Measurements from ENCODE around the gene ANKLE1.

The ANKLE1 gene

DNA sequence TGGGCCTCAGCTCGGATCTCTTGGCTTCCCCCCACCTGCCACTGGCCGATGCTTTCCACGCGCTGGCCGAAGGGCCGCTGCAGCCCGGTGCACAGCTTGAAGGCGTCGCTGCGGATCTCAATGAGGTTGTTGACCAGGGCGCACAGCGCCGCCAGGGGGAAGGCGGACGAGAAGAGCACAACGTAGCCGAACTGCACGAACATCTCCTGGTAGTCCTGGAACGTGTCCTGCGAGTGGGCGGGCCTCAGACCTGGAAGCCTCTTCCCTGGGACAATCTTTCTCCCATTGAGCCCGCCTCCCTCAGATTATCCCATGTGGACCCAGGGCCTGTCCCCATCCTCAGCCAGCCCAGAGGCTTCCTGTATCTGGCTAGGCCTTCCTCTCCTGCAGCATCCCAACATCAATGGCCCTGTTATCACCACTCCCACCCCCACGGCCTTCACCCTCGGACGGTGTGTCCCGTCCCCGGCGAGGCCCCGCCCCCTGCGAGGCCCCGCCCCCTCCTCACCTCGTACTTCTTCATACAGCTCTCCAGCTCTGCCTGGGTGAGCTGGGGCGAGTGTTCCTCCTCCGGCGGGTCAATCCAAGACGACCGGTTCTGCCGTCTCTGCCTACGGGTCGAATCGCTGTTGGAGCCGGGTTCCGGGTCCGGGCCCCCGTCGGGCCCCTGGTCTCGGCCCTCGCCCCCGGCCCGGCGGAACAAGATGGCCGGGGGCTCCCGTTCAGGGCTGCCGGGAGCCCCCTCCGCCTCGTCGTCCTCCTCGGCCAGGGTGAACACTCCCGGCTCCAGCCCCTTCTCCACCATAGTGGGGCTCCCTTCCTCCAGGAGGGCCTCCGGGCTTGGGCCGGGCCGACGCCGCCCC, 46.2 kb downstream of the ANKLE1 start:
- no peak for FAIRE-seq

- no peak for FAIRE-seq
Measured at GRCh38 chr19:17328517-17329365, 47.0 kb downstream of the ANKLE1 start.

DNA sequence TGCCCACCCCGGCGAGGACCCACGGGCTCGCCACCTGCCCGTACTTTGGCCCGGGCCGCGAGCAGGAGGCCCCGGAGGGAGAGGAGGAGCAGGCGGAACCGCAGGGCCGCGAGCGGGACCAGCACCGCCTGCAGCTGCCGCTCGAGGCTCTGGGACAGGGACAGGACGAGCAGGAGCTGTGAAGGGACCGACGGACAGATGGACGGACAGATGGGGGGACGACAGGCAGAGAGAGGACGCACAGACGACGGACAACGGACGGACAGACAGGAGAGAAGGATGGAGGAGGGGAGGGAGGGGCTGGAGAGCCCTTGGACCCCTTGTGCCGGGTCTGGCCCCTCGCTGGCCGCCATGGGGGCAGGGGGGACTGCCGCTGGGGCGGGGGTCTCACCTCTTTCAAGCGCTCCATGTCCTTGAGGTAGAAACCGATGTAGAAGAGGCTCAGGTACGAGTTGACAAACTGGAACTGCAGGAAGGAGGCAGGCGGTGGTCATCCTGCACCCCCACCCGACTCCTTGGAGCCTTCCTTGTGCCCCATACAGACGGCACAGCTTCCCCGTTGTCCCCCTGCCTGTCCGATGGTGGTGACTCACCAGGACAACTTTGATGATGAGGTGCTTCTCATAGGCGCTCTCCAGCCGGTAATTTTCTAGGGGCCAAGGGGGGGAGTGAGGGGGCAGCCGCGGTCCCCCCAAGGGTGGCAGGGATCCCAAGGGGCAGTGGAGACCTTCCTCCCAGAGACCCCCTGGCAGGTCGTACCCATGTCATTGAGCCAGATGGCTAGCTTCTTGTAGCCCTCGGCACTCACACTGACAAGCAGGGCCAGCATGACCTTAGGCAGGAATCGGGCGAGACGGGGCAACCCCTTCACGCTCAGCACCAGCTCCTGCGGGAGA, 47.9 kb downstream of the ANKLE1 start:
- FAIRE-seq, result no peak

DNA sequence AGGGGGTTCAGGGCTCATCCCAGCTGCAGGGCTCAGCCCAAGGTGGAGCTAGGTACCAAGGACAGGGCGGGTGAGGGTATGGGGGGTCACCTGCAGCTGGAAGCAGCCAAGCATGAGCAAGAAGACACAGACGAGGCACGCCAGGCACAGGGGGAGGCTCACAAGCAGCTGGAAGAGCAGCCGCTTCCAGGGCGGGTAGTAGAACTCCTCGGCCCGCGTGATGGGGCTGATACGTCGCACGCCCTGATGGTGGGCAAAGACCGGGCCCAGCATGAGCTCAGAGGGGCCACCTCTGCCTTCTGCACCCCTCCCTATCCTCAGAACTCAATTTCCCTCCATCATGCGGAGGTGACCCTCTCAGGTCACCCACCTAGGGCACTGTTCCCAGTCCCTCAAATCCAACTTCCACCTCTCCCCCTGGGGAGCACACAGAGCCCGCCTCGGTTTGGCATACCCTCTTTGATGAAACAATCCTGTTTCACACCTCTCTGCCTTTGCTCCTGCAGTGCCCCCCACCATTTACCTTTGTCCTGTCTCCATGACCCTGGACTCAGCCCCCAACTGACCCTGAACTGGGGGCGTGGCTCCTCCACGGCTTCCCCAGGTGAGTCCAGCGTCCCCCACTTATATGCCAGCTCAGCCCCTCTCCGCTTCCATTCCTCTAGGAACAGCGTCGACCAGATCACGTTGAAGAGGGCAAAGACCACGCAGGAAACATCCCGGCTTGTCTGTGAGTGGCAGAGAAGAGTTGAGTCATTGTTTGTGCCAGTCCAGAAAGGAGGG, 48.8 kb downstream of the ANKLE1 start:
- FAIRE-seq, result no peak

DNA sequence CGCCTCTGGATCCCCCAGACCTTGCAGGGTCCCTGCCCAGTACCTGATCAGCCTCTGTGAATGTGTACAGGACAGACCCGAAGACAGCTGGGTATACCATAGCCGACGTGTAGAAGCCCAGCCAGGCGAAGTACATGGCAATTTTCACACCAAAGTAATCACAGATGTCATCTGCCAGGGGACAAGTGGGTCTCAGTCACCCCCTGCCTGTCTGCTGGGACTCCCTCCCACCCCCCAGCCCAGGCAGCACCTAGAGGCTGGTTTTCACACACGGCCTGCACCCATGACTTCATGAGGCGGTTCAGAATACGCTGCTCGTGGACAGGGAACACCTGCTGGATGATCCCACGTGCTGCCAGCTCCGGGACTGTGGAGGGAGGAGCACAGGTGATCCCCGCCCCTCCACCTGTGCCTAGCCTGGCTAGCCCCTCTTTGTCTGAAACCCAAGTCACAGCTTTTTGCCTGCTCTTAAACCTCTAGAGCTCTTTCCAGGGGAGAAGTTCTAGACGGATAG, 49.4 kb downstream of the ANKLE1 start:
- FAIRE-seq, result no peak

- FAIRE-seq, result no peak
Measured at GRCh38 chr19:17332360-17332676, 50.6 kb downstream of the ANKLE1 start.

- no peak for FAIRE-seq
Measured at GRCh38 chr19:17332677-17333581, 51.2 kb downstream of the ANKLE1 start.

DNA sequence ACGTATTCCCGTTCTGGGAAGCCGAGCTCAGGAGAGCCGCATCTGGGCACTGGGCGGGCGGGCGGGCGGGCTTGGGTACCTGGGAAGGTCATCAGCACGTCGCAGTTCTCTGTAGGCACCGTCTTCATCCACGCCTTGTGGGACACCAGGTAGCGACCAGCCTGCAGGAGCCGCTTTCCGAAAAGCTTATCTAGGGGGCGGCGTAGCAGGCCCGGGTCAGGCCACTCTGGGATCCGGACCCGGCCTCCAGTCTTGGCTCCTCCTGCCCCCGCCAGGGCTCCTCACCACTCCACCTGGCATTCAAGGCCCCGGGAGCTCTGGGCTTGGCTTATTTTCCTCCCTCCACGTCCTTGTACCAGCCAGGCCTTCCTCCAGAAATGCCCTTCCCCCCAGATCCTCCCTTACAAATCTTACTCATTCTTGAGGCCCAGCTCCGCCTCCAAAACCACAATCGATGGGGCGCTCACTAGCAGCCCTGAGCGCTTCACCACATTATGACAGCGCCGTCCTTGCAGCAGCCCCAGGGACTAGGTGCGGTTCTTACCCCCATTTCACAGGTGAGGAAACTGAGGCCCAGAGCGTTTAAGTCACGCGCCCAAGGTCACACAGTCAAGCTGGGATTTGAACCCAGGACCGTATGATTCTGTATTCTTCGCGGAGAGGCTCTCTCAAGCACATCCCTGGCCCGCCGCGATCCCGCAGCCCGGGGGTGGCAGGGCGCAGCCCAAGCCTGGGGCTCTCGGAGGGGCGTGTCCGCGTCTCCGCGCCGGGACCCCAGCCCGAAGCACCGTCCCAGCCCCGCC, 52.1 kb downstream of the ANKLE1 start:
- no peak for FAIRE-seq

DNA sequence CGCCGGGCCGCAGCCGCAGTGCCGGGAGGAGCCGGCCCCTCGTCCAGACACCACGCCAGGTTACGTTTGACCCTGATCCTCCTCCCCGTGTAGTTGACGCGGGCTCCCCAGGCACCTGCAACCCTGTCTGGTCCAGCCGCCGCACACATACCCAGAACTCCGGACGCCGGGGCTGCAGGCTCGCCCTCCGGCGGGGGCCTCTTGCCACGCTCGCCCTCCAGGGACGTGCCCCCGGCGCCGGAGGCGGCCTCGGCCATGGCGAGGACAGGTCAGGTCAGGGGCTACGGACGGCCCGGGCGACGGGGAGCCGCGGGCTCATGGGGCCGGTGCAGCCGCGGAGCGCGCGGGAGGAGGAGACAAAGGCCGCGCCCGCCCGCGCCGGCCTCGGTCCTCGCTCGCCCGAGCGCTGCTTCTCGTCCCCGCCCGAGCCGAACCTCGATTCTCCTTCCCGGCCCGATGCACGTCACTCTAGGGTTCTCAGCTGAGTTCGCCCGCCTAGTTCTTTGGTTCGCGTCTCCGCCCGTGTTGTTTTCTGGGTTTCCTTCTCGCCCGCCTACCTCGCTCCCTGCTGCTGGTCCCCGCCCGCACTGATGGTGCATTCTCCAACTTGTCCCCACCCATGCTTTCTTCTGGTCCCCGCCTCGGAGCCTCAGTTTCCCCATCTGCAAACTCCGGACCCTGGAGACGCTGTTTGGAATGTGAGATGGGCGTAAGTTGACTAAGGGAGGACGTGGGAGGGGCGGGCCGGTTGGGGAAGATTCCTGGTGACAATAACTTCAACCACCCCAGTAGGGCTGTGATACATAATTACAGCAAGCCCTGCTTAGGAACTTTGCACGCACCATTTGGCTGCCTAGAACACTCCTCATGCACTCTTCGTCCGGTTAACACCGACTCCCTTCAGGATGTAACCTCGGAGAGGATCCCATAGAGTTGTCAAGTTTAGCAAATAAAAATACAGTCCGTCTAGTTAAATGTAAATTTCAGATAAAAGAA, 53.0 kb downstream of the ANKLE1 start, which contains the start of gene ANO8:
TSS of gene ANO8 (minus strand) at position 442 of the 996 bp plus-strand sequence. CDS start at position 257, 185 bp downstream.
- no peak for FAIRE-seq

DNA sequence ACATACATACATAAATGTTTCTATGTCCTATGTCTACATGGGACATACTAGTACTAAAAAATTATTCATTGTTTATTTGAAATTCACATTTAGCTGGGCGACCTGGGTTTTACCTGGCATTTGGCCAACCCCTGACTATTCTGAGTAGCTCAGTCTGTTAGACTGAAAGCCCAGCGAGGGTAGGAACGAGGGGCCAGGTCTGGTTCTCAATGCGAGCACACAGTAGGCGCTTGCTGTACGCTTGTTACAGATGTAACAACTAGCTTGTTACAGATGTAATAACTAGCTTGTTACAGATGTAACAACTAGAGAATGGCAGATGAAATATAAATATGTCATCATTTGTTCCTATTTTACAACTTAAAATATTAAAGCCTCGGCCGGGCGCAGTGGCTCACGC, 53.9 kb downstream of the ANKLE1 start:
- no peak for FAIRE-seq
